ENCODE results near the gene KIF13A.

- TF ChIP-seq POLR2A (IDR thresholded peaks at IDR 0.05) = no peak
- no peak for TF ChIP-seq CTCF (IDR thresholded peaks at IDR 0.05)
Observed at GRCh38 chr6:17921454-17921853, 66.0 kb downstream of the KIF13A start.

All from Peyer's patch (tissue), 4 donors.